ENCODE measurements around the gene P3R3URF.
A peak's percentile ranks its signal among the peaks of the same experiment; 100 is the strongest.

P3R3URF gene

DNA sequence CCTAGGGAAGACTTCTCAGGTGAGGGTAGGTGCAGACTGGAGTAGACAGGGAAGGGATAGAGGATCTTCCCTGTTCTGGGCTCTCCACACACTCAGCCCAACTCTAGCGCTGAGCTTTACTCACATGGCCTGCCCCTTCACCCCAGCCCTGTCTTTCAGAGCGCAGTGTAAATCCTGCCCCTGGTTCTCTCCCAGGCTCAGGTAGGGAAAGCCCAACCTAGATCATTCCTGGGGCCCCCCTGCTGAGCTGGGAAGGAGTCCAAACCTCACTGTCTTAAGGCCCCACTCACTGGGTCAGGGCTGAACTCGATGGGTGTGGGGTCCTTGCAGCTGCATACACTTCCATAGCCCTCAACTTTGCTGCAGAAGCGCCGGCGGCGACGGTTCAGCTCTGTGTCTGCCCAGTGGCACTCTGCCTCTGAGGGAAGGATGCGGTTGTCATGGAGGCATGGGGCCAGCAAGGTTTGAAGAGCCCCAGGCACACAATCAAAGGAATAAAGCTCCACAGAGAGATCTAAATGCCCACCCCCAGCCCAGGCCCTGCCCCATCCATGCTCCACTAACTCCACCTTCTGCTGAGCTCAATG is 17.8 kb upstream of the P3R3URF start:
- DNase-seq (ENCODE audit: low spot score): no peak

- DNase-seq (ENCODE audit: low spot score): no peak
These were observed 17.0 kb upstream of the P3R3URF start for GRCh38 chr1:46193285-46193684.

DNA sequence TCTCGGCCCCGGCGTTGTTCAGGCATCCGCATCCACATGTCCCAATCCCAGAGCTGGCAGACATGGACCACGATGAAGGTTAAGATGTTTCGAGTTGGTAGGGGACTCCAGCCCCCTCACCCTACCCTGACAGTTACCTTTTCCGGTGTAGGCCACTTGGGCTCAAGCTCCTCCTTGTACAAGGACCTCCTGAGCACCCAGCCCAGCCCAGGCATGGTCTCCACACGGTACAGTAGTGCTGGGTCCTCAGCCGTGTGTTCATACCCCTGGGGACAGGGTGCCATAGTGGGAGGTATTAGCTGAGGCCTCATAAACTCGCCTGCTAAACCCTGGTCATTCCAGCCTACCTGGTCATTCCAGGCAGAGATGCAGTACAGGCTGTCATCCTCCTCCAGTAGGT is 15.9 kb upstream of the P3R3URF start:
- DNase-seq (ENCODE audit: low spot score): no peak

DNA sequence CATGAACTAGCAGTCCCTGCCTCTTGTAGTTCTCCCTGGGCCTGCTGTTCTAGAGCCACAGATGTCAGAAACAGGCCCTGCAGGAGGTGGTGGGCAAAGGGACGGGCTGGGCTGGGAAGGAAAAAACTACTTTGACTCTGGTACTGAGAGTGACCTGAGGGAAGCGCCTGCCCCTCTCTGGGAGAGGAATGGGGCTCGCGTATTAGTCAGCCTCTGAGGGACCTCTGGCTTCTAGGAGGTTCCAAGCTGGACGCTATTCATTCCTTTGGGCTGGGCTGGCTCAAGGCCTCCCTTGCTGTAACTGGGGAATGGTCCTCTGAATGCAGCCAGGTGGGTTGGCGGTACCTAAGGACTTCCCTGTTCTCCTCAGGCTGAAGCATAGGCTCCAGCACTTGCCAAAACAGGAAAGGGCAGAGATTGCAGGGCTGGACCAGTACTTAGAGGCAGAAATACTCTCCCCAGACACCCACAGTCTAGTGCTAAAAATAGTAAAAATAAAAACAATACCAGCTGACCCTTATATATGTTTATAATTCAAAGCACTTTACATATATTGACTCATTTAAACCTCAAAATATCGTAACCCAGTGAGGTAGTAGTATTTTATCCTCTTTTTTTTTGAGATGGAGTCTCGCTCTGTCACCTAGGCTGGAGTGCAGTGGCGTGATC is 14.9 kb upstream of the P3R3URF start:
- DNase-seq (ENCODE audit: low spot score): no peak

- DNase-seq (ENCODE audit: low spot score): no peak
These were observed 14.3 kb upstream of the P3R3URF start for GRCh38 chr1:46190539-46190938.

GRCh38 chr1:46188295-46189030 is 12.2 kb upstream of the P3R3URF start:
- DNase-seq (ENCODE audit: low spot score): no peak

- no peak for DNase-seq (ENCODE audit: low spot score)
These were observed 11.0 kb upstream of the P3R3URF start for GRCh38 chr1:46187106-46187869.

GRCh38 chr1:46186076-46186475 is 9.8 kb upstream of the P3R3URF start:
- DNase-seq (ENCODE audit: low spot score): no peak

- no peak for DNase-seq (ENCODE audit: low spot score)
These were observed 8.8 kb upstream of the P3R3URF start for GRCh38 chr1:46184920-46185658.

GRCh38 chr1:46183926-46184557 is 7.8 kb upstream of the P3R3URF start:
- DNase-seq (ENCODE audit: low spot score): no peak

- DNase-seq (ENCODE audit: low spot score): no peak
These were observed 7.0 kb upstream of the P3R3URF start for GRCh38 chr1:46183079-46183847.

DNA sequence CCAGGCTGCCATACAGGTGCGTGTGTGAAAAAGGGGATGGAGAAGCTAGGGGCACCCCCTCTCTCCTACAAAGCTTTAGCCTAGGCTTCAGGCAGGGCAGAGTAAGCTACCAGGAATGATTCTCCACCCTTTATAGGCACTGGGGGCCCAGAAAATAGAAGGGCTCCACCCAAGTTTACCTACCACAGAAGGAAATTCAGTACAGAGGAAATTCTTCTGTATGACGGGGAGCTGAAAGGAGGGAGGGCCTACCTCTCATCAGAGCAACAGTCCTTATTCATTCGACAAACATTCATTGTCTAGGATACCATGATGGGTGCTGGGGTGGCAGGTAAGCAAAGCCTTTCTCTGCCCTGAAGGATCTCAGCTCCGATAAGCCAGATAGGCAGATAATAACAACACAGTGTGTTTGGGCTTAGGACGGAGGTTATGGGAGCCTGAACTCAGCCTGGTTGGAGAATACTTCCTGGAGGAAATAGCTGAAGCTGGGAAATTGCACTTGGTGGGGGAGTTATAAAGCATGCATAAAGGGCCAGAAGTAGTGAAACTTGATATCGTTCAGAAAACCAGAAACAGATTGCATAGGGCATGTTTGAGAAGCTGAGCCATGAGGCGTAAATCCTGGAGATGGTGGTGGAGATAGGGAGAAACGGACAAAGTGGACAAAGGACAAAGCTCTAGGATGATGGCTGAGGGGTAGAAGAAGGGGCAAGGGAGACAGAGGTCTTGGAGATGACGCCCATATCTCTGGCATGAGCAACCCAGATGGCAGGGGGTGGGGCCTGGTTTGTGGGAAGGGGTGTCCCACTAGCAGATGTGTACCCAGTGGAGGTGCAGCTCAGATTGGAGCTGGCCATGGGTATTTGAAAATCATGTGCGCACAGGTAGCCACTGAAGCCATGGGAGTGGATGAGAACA is 5.3 kb upstream of the P3R3URF start:
- DNase-seq (ENCODE audit: low spot score): no peak

DNA sequence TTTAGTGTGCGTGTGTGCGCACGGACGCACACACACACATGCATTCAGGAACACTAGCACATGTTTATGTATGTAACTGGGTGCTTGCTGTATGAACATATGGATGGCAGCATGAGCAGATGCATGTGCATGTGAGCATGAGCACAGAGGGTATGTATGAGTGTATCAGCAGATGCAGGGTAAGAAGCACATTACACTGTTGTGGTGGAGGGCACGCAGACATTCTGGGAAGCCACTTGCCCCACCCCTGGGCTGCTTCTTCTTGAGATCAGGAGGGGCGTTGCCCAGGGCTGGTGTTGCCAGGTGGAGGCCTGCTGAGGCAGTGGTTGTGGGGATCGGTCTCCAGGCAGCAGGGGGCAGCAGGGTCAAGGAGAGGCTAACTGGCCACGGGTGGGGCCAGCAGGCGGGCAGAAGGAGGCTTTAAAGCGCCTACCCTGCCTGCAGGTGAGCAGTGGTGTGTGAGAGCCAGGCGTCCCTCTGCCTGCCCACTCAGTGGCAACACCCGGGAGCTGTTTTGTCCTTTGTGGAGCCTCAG is 3.9 kb upstream of the P3R3URF start:
- DNase-seq (ENCODE audit: low spot score): peak; percentile 17

DNA sequence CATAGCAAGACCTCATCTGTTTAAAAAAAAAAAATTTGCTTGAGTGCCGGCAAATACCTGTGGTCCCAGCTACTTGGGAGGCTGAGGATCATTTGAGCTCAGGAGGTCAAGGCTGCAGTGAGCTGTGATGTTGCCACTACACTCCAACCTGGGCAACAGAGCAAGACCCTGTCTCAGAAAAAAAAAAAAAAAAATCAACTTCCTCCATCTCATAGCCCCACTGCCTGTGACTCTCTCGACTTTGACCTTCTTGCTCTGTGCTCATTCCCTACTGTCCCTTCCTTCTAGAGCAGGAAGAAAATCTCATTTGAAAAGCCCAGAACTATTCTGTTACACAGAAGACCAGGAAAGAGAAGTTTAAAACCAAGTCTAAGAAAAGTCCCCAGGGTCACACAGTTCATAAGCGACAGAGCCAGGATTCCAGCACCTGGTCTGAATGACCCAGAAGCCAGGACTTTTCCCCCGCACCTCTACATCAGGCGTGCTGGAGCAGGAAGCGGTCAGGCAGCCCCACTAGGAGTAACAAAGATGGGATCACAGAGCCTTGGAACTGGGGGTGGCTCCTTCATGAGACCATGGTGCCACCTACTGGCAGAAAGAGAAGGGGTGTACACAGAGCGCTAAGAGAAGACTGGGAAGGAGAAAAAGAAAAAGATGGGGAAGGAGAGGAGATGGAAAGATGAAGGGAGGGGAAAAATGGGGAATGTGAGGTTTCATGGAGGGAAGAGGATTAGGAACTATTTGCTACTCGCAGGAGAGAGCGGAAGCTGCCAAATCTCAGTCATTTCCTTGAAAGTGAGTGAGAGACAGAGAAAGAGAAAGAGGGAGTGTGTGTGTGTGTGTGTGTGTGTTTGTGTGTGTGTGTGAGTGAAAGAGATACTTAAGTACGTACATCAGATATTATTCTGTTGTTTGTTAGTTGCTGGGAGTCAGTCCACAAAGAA is 3.1 kb upstream of the P3R3URF start:
- DNase-seq (ENCODE audit: low spot score): peak; percentile 80

DNA sequence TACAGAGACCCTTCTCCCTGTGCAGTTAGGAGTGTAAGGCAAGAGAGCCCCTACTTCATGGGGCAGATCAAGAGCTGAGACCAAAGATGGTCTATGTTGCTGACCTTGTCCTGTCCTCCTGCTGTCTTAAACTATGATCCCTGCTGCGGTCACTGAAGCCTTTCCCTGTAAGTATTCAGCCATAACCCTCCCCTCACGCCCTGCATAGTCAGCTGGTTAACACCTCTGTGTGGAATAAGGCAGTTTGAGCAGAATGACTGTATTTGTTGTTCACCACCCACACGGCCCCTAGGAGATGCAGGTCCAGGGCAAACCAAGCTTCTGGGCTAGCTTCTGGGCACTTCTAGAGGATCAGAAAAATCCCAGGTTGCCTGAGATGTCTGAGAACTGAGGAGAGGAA is 1.0 kb downstream of the P3R3URF start:
- no peak for DNase-seq (ENCODE audit: low spot score)

DNA sequence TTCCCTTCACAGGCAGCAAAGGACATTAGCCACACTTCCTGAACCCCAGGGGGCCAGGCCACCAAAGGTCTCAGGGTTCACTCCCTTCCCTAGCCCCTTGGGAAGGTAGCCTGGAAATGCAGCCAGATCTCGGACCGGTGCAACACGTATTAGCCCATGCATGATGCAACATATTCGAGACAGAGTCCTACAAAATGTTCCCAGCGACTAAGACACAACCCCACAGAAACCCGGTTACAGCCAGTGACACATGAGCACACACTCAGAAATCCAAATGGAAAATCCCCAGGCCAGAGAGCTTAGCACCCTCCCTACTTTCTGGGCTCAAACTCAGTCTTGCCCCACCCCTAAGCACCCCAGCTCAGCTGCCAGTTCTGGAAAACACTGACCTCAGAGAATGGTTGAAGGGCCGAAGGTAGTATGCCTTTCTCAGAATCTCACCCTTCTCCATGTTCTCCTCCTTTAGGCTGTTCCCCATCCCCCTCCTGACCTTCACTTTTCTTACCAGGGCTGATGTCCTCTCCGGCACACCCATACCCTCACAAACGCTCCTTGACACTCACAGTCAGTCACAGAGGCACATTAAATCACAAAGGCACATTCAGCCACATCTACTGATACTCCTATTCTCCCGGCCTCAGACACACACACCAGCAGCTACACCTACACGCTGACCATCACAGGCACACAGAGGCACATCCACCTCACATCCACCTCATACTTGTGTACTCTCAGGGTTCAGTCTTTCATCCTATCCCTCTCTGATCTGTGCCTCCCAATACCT is 1.6 kb downstream of the P3R3URF start, which contains the start of gene TSPAN1:
Gene TSPAN1, plus strand, starts transcription at position 640 of the 784 bp plus-strand sequence. CDS start 6,021 bp downstream, outside the sequence.
- no peak for DNase-seq (ENCODE audit: low spot score)

GRCh38 chr1:46173361-46173856 is 2.9 kb downstream of the P3R3URF start:
- DNase-seq (ENCODE audit: low spot score): no peak
